Measurements from ENCODE around the gene PITPNM2. TPM values are rescaled to one million over a fixed set of nuclear protein-coding genes. Genes with fewer than 3 reads are reported as not detected.

The PITPNM2 gene
- total RNA-seq, 1 donor from 2014 or later = 7.5 TPM

GRCh38 chr12:123143736-123144461 is 7.0 kb downstream of the PITPNM2 start:
- H3K9me3 Mint-ChIP-seq = no peaks in the 10 kb centered on the region
- H3K27ac Mint-ChIP-seq = no peak overlapping the region
- no peak for DNase-seq (ENCODE audit: low spot score in 2 of 2, unreplicated experiment in 2 of 2)
- H3K4me3 Mint-ChIP-seq = no peak overlapping the region
- TF ChIP-seq CTCF (IDR thresholded peaks at IDR 0.05; ENCODE audit: unreplicated experiment) = no peak
- peaks cover 12% of the 10 kb centered on the region for H3K27me3 Mint-ChIP-seq (ENCODE audit: low read depth)
- H3K36me3 Mint-ChIP-seq = no peaks in the 10 kb centered on the region
- H3K4me1 Mint-ChIP-seq = peaks cover 34% of the 10 kb centered on the region

GRCh38 chr12:123142921-123143735 is 7.8 kb downstream of the PITPNM2 start:
- peaks cover 34% of the 10 kb centered on the region for H3K4me1 Mint-ChIP-seq
- DNase-seq (ENCODE audit: low spot score in 2 of 2, unreplicated experiment in 2 of 2) = no peak

GRCh38 chr12:123142518-123142840 is 8.4 kb downstream of the PITPNM2 start:
- Mint-ChIP-seq H3K9me3 (no peaks in the 10 kb centered on the region), H3K27ac (peak overlapping the region; percentile 27), H3K4me1 (peaks cover 34% of the 10 kb centered on the region), H3K27me3 (ENCODE audit: low read depth) (peaks cover 1% of the 10 kb centered on the region), H3K36me3 (no peaks in the 10 kb centered on the region), H3K4me3 (no peak overlapping the region)
- DNase-seq (ENCODE audit: low spot score in 2 of 2, unreplicated experiment in 2 of 2) = no peak
- no peak for TF ChIP-seq CTCF (IDR thresholded peaks at IDR 0.05; ENCODE audit: unreplicated experiment)

More at GRCh38 chr12:123142921-123143735, 7.8 kb downstream of the PITPNM2 start:
- H3K36me3 Mint-ChIP-seq = no peaks in the 10 kb centered on the region
- H3K4me3 Mint-ChIP-seq = no peak overlapping the region
- H3K9me3 Mint-ChIP-seq = no peaks in the 10 kb centered on the region
- H3K27ac Mint-ChIP-seq = no peak overlapping the region
- no peak for TF ChIP-seq CTCF (IDR thresholded peaks at IDR 0.05; ENCODE audit: unreplicated experiment)
- peaks cover 4% of the 10 kb centered on the region for H3K27me3 Mint-ChIP-seq (ENCODE audit: low read depth)

- no peak overlapping the region for H3K4me3 Mint-ChIP-seq
- no peak for DNase-seq (ENCODE audit: low spot score in 2 of 2, unreplicated experiment in 2 of 2)
- H3K27me3 Mint-ChIP-seq (ENCODE audit: low read depth) = no peaks in the 10 kb centered on the region
- H3K4me1 Mint-ChIP-seq = peaks cover 34% of the 10 kb centered on the region
- H3K36me3 Mint-ChIP-seq = no peaks in the 10 kb centered on the region
- no peak for TF ChIP-seq CTCF (IDR thresholded peaks at IDR 0.05; ENCODE audit: unreplicated experiment)
- H3K9me3 Mint-ChIP-seq = no peaks in the 10 kb centered on the region
- peak overlapping the region; percentile 84 for H3K27ac Mint-ChIP-seq
These were observed 9.0 kb downstream of the PITPNM2 start for GRCh38 chr12:123141615-123142517.
